ENCODE measurements around the gene ECT2.
"Not testable (repeated sequence)": the region's sequence is repeated elsewhere in the genome, so short reads cannot be mapped to it uniquely, and the experiment has no call there.

Gene ECT2

DNA sequence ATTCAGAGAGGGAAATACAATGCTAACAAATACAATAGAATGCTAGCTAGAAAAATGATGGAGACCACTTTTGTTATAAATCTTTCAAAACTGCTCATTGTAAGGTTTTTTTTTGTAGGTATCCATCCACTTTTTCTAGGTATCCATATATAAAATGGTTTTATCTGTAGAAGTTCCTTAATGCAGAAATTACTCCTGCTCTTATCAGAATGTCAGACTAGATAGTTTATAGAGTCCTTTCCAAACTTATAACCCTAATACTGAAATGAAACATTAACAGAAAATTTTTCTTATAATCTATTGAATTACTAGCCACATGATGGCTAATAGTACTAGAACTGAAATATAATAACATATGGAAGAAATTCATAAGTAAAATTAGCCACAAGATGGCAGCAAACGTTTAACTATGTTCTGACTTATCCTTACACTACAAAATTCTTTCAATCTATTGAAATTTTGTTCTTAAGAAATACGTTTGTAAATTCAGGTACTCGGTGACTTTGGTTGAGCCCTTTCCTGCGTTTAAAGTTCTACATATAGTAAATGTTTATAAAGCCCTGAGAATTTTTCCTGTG lies 58.5 kb downstream of the ECT2 start:
- DNase-seq (ENCODE audit: low read depth in 1 of 2, low spot score in 1 of 2): no peak

DNA sequence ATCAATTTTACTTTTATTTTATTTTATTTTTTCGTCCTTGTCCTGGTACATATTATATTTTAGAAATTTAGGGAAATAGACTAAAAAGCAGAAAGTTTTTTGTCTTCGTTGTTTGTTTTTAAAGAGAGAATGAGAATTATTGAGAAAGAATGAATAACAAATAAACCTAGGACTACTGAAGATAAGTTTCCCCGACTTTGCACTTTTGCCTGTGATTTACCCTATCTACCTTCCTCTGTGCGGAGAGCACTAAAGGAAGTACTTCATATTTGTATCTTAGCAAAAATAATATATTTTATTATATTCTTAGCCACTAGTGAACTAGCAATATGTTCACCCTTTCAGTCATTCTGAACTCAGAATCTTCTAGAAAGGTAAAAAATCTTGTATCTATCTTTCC lies 60.6 kb downstream of the ECT2 start:
- no peak for DNase-seq (ENCODE audit: low read depth in 1 of 2, low spot score in 1 of 2)

DNA sequence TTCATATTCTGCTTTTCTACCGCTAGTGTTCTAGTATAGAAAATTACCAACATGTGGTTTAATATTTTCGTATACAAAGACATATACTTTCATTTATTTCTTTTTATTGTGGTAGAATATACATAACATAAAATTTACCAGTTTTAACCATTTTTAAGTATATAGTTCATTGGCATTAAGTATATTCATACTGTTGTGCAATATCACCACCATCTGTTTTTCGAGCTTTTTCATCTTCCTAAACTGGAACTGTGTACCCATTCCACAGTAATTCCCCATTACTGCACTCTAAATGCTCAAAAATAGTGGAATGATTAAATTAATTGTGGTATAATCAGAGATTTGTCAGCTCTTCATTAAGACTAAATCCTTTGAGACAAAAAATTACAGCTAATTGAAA lies 62.9 kb downstream of the ECT2 start:
- no peak for DNase-seq (ENCODE audit: low read depth in 1 of 2, low spot score in 1 of 2)

DNA sequence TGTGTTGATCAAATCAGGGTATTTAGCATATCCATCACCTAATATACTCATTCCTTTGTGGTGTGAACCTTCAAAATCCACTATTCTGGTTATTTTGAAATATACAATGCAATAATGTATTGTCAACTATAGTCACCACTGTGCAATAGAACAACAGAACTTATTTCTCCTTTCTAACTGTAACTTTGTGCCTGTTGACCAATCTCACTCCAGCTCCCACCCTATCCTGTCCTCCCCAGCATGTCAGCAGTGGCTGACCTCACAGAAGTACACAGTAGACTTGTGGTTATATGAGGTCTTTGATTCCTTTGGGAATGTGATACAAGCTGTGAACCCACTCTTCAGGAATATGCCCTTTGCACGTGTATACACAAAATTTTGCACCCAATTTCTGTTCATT lies 64.2 kb downstream of the ECT2 start:
- DNase-seq (ENCODE audit: low read depth in 1 of 2, low spot score in 1 of 2): no peak

DNA sequence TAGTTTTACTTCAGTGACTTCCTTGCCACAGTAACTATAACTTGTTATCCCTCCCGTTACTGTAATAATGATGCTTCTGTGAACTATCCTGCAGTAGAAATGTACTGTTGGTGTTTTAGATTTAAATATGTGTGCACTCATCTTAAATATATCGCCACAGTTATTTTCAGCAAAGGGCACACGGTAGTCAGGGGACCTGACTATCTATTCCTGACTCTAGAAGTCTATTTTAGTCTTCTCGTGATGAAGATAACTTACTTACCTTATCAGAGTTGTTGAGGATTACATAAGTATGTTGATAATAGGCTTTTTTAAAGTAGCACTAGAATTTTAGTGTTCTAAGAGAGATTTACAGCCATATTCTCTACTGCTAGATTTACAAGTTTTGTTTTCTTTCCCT lies 65.3 kb downstream of the ECT2 start:
- DNase-seq (ENCODE audit: low read depth in 1 of 2, low spot score in 1 of 2): no peak

GRCh38 chr3:172816281-172816680 lies 65.8 kb downstream of the ECT2 start:
- no peak for DNase-seq (ENCODE audit: low read depth in 1 of 2, low spot score in 1 of 2)

- DNase-seq (ENCODE audit: low read depth in 1 of 2, low spot score in 1 of 2): no peak
Observed at GRCh38 chr3:172816968-172817367, 66.4 kb downstream of the ECT2 start.

GRCh38 chr3:172820492-172820891 lies 70.0 kb downstream of the ECT2 start:
- DNase-seq (ENCODE audit: low read depth in 1 of 2, low spot score in 1 of 2): no peak

DNA sequence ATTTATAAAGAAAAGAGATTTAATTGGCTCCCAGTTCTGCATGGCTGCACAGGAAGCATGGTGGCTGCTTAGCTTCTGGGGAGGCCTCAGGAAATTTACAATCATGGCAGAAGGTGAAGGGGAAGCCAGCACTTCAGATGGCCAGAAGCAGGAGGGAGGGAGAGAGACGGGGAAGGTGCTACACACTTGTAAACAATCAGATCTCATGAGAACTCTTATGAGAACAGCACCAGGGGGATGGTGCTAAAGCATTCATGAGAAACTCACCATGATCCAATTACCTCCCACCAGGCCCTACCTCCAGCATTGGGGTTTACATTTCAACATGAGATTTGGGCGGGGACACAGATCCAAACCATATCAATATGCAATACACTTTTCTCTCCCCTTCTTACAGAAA lies 73.7 kb downstream of the ECT2 start:
- DNase-seq (ENCODE audit: low read depth in 1 of 2, low spot score in 1 of 2): no peak

GRCh38 chr3:172827231-172827630 lies 76.7 kb downstream of the ECT2 start:
- DNase-seq (ENCODE audit: low read depth in 1 of 2, low spot score in 1 of 2): not testable (repeated sequence)

GRCh38 chr3:172832983-172833382 lies 82.5 kb downstream of the ECT2 start:
- DNase-seq (ENCODE audit: low read depth in 1 of 2, low spot score in 1 of 2): no peak

GRCh38 chr3:172836390-172836997 lies 86.0 kb downstream of the ECT2 start:
- no peak for DNase-seq (ENCODE audit: low read depth in 1 of 2, low spot score in 1 of 2)

- DNase-seq (ENCODE audit: low read depth in 1 of 2, low spot score in 1 of 2): no peak
Observed at GRCh38 chr3:172839679-172840078, 89.2 kb downstream of the ECT2 start.

- no peak for DNase-seq (ENCODE audit: low read depth in 1 of 2, low spot score in 1 of 2)
Observed at GRCh38 chr3:172840463-172840862, 89.9 kb downstream of the ECT2 start.

DNA sequence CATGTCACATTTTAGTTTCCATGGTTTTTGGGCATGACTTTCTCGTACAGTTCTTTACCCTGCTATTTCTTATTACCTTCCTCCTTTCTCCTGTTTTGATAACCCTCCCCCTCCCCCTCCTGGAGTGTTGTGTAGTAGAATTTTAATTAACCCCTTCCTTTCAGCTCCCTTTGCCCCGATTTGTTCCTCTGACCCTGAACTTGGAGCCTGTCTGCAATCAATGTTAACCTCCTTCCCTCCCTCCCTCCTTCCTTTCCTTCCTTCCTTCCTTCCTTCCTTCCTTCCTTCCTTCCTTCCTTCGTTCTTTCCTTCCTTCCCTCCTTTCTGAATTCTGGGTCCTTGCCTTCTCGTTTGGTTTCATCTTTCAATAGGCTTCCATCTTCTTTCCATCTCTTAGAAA lies 90.4 kb downstream of the ECT2 start:
- no peak for DNase-seq (ENCODE audit: low read depth in 1 of 2, low spot score in 1 of 2)

DNA sequence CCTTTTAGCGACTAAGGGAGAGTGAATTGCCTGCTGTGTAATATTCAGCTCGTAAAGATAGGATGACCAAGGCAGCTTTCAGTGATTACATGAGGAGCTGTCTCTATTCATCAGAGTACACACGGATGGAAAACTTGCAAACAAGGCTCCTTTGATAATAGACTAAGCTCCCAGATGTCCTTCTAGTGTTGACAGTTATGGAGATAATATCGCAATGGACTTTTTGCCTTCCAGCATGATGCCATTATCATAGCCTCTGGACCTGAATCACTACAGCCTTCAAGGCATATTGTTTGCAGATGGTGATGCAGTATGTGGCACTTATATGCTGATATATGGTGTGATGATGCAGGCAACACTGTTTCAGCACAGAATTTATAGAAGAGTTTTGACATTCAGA lies 93.9 kb downstream of the ECT2 start:
- DNase-seq (ENCODE audit: low read depth in 1 of 2, low spot score in 1 of 2): no peak

DNA sequence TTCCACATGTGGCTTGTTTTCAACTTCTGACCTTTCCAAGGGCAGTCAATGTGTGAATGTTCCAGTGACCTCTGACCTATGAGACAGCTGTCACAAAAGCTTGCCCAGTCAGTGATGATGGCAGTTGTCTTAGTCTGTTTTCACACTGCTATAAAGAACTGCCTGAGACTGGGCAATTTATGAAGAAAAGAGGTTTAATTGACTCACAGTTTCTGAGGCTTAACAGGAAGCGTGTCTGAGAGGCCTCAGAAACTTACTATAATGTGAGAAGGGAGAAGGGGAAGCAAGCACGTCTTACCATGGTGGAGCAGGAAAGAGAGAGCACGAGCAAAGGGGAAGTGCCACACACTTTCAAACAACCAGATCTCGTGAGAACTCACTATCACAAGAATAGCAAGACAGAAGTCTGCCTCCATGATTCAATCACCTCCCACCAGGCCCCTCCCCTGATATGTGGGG lies 95.6 kb downstream of the ECT2 start:
- DNase-seq (ENCODE audit: low read depth in 1 of 2, low spot score in 1 of 2): no peak

DNA sequence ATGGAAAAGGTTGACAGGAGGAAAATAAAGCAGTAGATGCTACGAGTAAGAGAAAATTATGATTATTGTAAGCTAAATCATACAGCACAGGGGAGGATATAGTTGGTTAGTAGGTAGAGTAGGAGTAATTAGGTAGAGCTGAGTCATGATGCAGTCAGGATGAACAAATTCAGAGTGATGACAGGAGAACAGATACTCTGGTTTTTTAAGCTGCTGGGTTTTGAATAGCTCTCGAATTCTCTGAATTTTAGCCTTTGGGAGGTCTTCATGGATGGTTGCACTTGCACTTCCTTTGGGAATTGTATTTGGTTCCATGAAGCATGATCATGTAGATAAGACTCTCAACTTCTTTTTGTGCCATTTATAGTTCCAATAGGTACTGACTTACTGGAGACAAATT lies 96.2 kb downstream of the ECT2 start:
- DNase-seq (ENCODE audit: low read depth in 1 of 2, low spot score in 1 of 2): no peak

DNA sequence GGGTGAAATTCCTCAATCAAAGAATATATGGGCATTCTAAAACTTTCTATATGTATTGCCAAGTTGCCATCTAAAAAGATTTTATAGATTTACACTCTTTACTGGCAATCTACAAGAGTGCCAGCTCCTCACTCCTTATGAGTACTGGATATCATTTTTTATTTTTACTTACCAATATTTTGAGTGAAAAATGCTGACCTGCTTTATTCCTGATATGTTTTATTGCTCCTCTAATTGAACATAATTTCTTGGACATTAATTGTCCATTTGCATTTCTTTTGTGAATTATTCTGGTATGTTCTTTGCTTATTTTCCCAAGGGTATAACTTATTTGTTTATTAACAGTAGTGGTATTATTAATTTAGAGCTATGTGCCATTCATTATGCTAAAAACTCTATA lies 96.8 kb downstream of the ECT2 start:
- DNase-seq (ENCODE audit: low read depth in 1 of 2, low spot score in 1 of 2): no peak

DNA sequence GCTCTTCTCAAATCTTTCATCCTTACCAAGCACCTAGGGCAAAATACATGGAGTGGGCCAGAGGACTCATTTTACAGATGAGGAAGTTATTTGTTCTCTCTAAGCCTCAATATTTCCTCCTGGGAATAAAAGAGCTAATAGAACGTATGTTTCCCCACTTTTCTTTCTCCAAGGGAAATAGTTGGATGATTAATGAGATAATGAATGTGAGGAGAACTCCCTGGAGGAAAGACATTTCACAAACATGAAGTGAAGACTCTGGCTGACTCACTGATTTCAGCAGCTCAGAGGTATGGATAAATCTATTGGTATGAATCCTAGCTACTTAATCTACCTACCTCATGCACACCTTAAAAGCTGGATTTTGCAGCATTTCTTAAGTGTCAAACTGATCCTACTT lies 98.4 kb downstream of the ECT2 start:
- DNase-seq (ENCODE audit: low read depth in 1 of 2, low spot score in 1 of 2): no peak

DNA sequence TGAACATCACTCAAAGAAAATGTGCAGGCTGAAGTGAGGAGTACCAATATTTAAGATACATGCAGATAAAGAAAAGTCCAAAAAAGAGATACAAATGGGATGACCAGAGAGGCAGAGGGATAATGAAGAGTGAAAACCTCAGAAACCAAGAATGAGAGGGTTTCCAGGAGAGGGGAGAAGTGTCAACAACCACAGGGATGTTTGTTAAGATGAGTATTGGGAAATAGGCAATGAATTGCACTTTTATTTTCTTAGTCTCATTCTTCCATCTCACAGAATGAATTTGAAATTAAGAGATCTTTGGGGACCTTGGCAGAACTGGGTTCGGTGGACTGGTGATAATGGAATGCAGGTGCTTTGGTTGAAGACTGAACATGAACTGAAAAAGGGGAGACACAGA lies 102.5 kb downstream of the ECT2 start:
- DNase-seq (ENCODE audit: low read depth in 1 of 2, low spot score in 1 of 2): no peak

DNA sequence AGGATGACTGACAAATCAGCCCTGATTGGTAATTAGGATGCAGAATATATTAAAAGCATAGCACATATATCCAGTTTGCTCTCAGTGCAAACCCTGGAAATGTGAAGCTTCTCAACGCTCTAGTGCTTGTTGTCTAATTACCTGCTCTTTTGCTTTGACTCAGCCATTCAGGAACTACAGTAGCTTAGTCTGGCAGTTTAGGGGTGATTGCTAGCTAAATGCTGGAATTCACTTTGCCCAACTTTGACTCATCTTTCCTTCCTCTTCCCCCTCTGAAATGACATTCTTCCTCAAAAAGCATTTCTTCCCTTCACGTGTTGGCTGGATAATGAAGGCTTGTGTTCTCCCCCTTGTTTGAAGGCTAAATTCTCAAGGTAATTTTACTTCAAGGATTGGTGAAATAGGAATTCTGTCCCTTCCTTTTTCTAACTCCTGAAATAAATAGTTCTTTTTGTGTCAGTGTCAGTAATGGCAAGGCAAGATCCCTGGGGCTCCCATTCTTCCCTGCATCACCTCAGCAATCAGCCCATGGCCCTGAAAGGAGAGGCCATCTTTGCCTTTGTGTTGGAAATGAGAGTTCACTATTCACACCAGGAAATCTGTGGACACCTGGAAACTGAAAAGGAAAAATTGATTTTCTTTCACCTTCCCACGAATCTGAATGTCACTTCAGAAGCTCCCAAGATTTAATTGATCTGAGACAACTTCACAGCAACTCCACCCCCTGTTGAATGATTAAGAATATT lies 103.6 kb downstream of the ECT2 start:
- DNase-seq (ENCODE audit: low read depth in 1 of 2, low spot score in 1 of 2): no peak

GRCh38 chr3:172855037-172855436 lies 104.5 kb downstream of the ECT2 start:
- DNase-seq (ENCODE audit: low read depth in 1 of 2, low spot score in 1 of 2): no peak

All from activated T-helper 1 cell treated with anti-CD3 and anti-CD28 coated beads, Interleukin-2, amount 50 U/mL, for 16 hours (primary cell).